K562 (cell line): ENCODE data around the gene FAM219B. TPM values are rescaled to one million over a fixed set of nuclear protein-coding genes. Genes with fewer than 3 reads are reported as not detected.

Source experiments
- ARID1B ChIP-seq: fragments of 450-650 bp; IDR thresholded peaks from 2 replicates; pipeline ENCODE4 v1.6.1; 2016; ENCODE audit warnings: antibody characterized with exemption, mild to moderate bottlenecking, inconsistent platforms
- CBFA2T3 ChIP-seq: fragments of 450-650 bp; IDR thresholded peaks from 2 replicates; pipeline ENCODE4 v1.6.1; 2017
- DMBX1 ChIP-seq: fragments of 250-450 bp; sonication (Bioruptor Pico); IDR thresholded peaks from 2 replicates; pipeline ENCODE4 v1.8.0; 2022; ENCODE audit warnings: inconsistent platforms, mild to moderate bottlenecking, moderate library complexity, borderline replicate concordance
- NCOR1 ChIP-seq: fragments of 450-650 bp; IDR thresholded peaks from 2 replicates; pipeline ENCODE4 v1.6.1; 2016; ENCODE audit warnings: mild to moderate bottlenecking, moderate library complexity
- polyA plus RNA-seq, 8 experiments: library from polyadenylated mRNA; depleted of rRNA in 4 of 8; stranded (reverse) in 5 of 8; unstranded in 3 of 8; fragments of >200 nt; fragmentation: Nextera tagmentation in 2 of 8; fragmentation: Illumina TruSeq in 1 of 8; extraction: Ambion mirVana in 2 of 8; extraction: Trizol in 1 of 8; gene quantifications; 2 replicates each; pipeline versions ENCODE4 v1.2.1 to v1.2.3, GENCODE V29; 2011 to 2014; ENCODE audit warnings: inconsistent platforms in 1 of 8, missing spikeins in 1 of 8
- total RNA-seq, 7 experiments: library from RNA; depleted of rRNA in 6 of 7; stranded (reverse); fragments of >200 nt in 6 of 7; fragmentation: Illumina TruSeq in 2 of 7; extraction: Trizol in 2 of 7; gene quantifications; 2 replicates each; pipeline versions ENCODE4 v1.2.1 to v1.2.3, GENCODE V29; 2011 to 2021; ENCODE audit warnings: low replicate concordance in 1 of 7
- TF ChIP-seq, protein P1 (sequence below): fragments of 450-650 bp; IDR thresholded peaks from 2 replicates; pipeline ENCODE4 v1.6.1; 2016; ENCODE audit warnings: mild to moderate bottlenecking, moderate library complexity
- TF ChIP-seq, protein P2 (sequence below): fragments of 450-650 bp; IDR thresholded peaks from 2 replicates; pipeline ENCODE4 v1.6.1; 2017; ENCODE audit warnings: antibody characterized with exemption, mild to moderate bottlenecking
- TF ChIP-seq, protein P3 (sequence below), 2 experiments: fragments of 450-650 bp; IDR thresholded peaks; 2 replicates each; pipeline ENCODE4 v1.6.1; 2018; ENCODE audit warnings: mild to moderate bottlenecking in 2 of 2, low read depth in 1 of 2; ENCODE audit not compliant: partially characterized antibody in 2 of 2

FAM219B gene
- total and polyA plus RNA-seq, 9 of the 15 experiments (the other 6 are each of a cell fraction or from before 2014, with no cell fraction given), result 6.8 to 50.4 (median 29.4) TPM

DNA sequence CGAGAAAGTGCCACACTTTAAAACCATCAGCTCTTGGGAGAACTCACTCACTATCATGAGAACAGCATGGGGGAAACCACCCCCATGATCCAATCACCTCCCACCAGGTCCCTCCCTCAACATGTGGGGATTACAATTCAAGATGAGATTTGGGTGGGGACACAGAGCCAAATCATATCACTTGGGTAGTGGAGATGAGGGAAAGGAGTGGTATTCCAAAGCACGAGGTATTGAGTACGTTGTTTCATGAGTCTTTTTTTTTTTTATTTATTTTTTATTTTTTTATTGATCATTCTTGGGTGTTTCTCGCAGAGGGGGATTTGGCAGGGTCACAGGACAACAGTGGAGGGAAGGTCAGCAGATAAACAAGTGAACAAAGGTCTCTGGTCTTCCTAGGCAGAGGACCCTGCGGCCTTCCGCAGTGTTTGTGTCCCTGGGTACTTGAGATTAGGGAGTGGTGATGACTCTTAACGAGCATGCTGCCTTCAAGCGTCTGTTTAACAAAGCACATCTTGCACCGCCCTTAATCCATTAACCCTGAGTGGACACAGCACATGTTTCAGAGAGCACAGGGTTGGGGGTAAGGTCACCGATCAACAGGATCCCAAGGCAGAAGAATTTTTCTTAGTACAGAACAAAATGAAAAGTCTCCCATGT, 19.0 kb downstream of the FAM219B start (continued):
- TF ChIP-seq, protein P1, sequence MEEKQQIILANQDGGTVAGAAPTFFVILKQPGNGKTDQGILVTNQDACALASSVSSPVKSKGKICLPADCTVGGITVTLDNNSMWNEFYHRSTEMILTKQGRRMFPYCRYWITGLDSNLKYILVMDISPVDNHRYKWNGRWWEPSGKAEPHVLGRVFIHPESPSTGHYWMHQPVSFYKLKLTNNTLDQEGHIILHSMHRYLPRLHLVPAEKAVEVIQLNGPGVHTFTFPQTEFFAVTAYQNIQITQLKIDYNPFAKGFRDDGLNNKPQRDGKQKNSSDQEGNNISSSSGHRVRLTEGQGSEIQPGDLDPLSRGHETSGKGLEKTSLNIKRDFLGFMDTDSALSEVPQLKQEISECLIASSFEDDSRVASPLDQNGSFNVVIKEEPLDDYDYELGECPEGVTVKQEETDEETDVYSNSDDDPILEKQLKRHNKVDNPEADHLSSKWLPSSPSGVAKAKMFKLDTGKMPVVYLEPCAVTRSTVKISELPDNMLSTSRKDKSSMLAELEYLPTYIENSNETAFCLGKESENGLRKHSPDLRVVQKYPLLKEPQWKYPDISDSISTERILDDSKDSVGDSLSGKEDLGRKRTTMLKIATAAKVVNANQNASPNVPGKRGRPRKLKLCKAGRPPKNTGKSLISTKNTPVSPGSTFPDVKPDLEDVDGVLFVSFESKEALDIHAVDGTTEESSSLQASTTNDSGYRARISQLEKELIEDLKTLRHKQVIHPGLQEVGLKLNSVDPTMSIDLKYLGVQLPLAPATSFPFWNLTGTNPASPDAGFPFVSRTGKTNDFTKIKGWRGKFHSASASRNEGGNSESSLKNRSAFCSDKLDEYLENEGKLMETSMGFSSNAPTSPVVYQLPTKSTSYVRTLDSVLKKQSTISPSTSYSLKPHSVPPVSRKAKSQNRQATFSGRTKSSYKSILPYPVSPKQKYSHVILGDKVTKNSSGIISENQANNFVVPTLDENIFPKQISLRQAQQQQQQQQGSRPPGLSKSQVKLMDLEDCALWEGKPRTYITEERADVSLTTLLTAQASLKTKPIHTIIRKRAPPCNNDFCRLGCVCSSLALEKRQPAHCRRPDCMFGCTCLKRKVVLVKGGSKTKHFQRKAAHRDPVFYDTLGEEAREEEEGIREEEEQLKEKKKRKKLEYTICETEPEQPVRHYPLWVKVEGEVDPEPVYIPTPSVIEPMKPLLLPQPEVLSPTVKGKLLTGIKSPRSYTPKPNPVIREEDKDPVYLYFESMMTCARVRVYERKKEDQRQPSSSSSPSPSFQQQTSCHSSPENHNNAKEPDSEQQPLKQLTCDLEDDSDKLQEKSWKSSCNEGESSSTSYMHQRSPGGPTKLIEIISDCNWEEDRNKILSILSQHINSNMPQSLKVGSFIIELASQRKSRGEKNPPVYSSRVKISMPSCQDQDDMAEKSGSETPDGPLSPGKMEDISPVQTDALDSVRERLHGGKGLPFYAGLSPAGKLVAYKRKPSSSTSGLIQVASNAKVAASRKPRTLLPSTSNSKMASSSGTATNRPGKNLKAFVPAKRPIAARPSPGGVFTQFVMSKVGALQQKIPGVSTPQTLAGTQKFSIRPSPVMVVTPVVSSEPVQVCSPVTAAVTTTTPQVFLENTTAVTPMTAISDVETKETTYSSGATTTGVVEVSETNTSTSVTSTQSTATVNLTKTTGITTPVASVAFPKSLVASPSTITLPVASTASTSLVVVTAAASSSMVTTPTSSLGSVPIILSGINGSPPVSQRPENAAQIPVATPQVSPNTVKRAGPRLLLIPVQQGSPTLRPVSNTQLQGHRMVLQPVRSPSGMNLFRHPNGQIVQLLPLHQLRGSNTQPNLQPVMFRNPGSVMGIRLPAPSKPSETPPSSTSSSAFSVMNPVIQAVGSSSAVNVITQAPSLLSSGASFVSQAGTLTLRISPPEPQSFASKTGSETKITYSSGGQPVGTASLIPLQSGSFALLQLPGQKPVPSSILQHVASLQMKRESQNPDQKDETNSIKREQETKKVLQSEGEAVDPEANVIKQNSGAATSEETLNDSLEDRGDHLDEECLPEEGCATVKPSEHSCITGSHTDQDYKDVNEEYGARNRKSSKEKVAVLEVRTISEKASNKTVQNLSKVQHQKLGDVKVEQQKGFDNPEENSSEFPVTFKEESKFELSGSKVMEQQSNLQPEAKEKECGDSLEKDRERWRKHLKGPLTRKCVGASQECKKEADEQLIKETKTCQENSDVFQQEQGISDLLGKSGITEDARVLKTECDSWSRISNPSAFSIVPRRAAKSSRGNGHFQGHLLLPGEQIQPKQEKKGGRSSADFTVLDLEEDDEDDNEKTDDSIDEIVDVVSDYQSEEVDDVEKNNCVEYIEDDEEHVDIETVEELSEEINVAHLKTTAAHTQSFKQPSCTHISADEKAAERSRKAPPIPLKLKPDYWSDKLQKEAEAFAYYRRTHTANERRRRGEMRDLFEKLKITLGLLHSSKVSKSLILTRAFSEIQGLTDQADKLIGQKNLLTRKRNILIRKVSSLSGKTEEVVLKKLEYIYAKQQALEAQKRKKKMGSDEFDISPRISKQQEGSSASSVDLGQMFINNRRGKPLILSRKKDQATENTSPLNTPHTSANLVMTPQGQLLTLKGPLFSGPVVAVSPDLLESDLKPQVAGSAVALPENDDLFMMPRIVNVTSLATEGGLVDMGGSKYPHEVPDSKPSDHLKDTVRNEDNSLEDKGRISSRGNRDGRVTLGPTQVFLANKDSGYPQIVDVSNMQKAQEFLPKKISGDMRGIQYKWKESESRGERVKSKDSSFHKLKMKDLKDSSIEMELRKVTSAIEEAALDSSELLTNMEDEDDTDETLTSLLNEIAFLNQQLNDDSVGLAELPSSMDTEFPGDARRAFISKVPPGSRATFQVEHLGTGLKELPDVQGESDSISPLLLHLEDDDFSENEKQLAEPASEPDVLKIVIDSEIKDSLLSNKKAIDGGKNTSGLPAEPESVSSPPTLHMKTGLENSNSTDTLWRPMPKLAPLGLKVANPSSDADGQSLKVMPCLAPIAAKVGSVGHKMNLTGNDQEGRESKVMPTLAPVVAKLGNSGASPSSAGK, result peak; percentile 72
- TF ChIP-seq, protein P2, sequence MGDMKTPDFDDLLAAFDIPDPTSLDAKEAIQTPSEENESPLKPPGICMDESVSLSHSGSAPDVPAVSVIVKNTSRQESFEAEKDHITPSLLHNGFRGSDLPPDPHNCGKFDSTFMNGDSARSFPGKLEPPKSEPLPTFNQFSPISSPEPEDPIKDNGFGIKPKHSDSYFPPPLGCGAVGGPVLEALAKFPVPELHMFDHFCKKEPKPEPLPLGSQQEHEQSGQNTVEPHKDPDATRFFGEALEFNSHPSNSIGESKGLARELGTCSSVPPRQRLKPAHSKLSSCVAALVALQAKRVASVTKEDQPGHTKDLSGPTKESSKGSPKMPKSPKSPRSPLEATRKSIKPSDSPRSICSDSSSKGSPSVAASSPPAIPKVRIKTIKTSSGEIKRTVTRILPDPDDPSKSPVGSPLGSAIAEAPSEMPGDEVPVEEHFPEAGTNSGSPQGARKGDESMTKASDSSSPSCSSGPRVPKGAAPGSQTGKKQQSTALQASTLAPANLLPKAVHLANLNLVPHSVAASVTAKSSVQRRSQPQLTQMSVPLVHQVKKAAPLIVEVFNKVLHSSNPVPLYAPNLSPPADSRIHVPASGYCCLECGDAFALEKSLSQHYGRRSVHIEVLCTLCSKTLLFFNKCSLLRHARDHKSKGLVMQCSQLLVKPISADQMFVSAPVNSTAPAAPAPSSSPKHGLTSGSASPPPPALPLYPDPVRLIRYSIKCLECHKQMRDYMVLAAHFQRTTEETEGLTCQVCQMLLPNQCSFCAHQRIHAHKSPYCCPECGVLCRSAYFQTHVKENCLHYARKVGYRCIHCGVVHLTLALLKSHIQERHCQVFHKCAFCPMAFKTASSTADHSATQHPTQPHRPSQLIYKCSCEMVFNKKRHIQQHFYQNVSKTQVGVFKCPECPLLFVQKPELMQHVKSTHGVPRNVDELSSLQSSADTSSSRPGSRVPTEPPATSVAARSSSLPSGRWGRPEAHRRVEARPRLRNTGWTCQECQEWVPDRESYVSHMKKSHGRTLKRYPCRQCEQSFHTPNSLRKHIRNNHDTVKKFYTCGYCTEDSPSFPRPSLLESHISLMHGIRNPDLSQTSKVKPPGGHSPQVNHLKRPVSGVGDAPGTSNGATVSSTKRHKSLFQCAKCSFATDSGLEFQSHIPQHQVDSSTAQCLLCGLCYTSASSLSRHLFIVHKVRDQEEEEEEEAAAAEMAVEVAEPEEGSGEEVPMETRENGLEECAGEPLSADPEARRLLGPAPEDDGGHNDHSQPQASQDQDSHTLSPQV, result peak; percentile 72
- TF ChIP-seq DMBX1, result 0 out of 2 replicates have a peak, but pooled peaks have one; percentile 17
- TF ChIP-seq ARID1B, result peak; percentile 72
- TF ChIP-seq CBFA2T3, result peak; percentile 79
- TF ChIP-seq, protein P3, sequence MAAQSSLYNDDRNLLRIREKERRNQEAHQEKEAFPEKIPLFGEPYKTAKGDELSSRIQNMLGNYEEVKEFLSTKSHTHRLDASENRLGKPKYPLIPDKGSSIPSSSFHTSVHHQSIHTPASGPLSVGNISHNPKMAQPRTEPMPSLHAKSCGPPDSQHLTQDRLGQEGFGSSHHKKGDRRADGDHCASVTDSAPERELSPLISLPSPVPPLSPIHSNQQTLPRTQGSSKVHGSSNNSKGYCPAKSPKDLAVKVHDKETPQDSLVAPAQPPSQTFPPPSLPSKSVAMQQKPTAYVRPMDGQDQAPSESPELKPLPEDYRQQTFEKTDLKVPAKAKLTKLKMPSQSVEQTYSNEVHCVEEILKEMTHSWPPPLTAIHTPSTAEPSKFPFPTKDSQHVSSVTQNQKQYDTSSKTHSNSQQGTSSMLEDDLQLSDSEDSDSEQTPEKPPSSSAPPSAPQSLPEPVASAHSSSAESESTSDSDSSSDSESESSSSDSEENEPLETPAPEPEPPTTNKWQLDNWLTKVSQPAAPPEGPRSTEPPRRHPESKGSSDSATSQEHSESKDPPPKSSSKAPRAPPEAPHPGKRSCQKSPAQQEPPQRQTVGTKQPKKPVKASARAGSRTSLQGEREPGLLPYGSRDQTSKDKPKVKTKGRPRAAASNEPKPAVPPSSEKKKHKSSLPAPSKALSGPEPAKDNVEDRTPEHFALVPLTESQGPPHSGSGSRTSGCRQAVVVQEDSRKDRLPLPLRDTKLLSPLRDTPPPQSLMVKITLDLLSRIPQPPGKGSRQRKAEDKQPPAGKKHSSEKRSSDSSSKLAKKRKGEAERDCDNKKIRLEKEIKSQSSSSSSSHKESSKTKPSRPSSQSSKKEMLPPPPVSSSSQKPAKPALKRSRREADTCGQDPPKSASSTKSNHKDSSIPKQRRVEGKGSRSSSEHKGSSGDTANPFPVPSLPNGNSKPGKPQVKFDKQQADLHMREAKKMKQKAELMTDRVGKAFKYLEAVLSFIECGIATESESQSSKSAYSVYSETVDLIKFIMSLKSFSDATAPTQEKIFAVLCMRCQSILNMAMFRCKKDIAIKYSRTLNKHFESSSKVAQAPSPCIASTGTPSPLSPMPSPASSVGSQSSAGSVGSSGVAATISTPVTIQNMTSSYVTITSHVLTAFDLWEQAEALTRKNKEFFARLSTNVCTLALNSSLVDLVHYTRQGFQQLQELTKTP (IDR thresholded peaks at IDR 0.05; ENCODE audit: low read depth in 1 of 2, partially characterized antibody in 2 of 2), result peak in 1 of 2 experiments; percentile 6
- peak; percentile 37 for TF ChIP-seq NCOR1
